CD4-positive, alpha-beta T cell treated with Interleukin-1 beta for 1 hour (primary cell): ENCODE results near the gene INPP5F.
"Not testable (repeated sequence)": the region's sequence is repeated elsewhere in the genome, so short reads cannot be mapped to it uniquely, and the experiment has no call there.

ENCODE experiments used
- DNase-seq, 2 donors: peaks; one replicate each; pipeline ENCODE4 v3.0.0-alpha.2; 2020 to 2022

INPP5F gene

DNA sequence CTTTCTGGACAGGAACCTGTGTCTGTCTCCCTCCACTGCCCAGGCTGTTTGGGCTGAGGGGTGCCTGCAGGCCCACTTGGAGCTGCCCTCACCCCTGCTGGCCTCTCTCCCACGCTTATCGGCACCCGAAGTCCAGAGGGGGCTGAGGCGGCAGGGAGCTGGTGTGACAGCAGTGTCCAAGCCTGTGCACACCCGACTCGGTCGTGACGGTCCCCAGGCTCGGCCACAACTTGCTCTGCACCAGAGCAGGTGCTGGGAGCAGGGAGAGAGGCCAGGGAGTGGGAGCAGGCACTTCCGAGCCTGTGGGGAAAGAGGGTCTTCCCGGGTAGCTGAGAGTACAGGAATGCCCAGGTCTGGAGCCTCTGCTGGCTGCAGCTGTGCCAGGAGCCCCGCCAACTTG is 23.0 kb downstream of the INPP5F start:
- DNase-seq, result no peak

DNA sequence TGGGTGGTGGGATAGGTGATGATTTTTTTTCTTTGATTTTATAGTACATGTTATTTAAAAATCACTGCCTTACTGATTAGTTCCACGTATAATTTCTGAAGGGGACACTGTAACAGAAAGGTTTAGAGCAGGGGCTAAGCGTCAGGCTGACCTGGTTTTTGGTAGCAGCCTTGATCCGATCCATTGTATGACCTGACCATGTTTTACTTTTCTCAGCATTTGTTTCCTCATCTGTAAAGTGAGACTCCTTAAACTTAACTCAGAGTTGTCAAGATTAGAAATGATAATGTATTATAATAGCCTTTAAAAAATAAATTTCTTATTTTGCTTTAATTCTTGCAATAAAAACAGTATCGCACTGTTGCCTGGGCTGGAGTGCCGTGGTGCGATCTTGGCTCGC is 23.6 kb downstream of the INPP5F start:
- no peak for DNase-seq

DNA sequence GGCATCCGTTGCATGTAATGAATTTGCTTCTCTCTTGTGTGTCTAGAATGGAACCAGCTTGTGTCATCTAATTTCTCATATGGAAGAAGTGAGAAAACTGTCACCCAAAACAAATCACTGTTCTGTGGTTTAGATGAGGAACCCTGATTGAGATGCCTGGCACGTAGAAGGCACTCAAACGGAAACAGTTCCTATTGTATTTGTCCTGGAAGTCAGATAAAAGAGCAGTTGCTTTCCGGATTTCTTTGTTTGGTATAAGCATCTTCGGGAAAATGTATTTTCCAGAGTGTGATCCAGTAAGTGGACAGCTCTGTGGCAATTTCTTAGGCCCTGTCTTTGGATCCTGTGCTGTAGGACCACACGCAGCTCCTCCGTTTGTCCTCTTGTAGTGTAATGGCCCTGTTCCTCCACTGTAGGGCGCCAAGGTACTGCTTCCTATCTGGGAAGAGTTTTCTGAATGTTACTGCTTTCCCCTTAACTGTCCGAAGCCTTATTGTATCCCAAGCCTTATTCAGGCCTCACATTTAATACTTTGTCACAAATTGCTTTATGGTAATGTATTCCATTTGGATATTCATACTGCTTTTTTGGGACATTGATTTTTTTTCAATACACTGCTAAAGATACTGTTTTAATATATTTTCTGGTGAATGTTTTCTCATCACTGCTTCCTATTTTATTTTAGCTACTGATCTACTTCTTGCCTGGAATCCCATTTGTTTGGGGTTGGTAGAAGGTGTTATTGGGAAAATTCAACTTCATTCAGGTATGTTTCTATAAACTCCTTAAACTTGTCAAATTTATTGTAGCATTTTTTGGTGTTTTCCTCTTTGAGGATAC is 24.8 kb downstream of the INPP5F start:
- DNase-seq, result peak; percentile 66 to 69

DNA sequence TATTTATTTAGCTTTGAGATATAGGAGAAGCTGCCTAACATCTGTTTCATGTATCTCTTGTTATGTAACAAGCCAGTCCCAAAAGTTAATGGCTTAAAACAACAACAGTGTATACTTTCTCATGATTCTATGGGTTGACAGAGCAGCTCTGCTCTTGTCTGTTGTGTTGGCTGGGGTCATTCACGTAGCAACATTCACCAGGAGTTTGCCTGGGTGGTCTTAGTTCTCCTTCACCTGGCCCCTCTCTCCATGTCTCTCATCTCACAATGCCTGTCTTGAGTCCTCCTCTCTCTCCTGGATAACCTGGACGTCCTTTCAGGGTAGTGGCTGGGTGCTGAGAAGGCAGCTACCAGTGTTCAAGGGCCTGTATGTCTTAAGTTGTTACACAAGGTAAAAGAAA is 27.5 kb downstream of the INPP5F start:
- DNase-seq, result no peak

DNA sequence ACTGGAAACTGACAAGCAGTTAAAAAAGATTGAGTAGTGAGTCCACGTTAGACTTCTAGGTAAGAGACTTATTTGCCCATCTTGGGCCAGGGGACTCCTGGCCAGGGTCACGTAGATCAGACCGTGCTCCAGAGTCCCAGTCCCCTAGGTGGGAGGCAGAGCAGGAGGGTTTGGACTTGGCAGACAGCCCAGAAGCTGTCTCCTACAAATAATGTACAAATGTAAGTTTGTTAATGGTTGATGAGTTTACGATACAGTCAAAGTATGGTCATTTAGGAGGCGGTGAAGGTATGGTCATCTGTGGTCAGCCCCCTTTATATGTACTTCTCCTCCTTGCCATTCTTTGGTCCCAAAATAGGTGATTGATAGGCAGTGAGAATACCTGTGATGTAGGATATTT is 28.2 kb downstream of the INPP5F start:
- DNase-seq, result no peak

DNA sequence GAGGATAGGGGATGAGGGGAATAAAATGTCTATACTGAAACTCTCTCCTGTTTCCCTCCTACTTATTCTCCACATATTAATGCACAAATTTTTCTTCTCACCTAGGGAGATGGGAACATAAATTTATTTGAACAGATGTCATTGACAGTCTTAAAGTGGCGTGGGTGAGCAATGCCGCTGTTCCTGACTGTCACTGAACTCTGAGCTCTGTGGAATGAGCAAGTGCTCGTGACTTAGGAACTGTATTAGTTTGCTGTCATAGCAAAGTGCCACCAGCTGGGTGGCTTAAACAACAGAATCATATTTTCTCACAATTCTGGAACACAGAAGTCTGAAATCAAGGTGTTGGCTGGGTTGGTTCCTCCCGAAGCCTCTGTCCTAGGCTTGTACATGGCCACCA is 29.1 kb downstream of the INPP5F start:
- no peak for DNase-seq

DNA sequence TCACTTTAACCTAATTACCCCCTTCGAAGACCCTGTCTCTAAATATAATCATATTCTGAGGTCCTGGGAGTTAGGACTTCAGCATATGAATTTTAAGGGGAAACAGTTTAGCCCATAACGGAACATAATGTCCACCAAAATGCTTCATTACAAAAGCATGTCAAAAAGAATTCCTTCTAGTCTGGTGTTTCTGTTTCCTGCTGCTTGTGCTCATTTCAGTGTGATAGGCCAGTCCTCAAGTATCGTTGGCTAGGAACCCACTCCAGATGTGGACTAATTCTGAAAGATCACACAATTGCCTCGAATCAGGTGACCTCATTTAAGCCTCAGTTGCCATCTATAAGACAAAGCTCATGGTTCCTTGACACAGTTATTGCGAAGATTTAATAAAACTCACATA is 29.6 kb downstream of the INPP5F start:
- no peak for DNase-seq

DNA sequence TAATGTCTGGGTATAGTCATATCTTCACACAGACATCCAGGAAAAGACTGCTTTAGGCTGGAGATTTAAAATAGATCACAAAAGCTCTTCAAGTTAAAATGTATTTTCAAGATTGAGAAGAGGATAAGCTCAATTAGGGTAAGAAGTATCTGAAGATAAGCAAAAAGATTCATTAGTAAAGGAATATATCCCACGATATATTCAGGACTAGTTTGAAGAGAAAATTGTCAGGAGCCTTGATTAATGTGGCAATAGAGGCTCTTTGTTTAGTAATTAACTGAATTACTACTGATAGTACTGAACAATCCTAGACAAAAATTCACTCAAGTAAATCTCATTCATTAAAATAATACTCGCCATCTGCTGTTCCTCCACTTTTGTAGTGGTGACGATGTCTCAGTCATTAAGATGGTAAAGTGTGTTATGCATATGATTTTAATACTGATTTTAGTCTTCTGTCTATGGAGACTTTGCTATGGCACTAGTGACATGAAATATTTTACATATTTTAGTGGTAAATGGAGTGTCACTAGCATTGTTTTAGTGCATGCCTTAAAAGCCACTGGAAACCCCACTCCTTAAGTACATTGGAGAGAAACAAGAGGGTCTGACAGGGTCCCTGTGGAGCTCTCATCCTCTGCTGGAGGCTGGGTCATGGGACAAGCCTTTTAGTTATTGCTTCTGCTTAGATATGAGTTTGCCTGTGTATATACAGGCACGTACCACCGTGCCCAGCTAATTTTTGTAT is 32.8 kb downstream of the INPP5F start:
- DNase-seq, result no peak

DNA sequence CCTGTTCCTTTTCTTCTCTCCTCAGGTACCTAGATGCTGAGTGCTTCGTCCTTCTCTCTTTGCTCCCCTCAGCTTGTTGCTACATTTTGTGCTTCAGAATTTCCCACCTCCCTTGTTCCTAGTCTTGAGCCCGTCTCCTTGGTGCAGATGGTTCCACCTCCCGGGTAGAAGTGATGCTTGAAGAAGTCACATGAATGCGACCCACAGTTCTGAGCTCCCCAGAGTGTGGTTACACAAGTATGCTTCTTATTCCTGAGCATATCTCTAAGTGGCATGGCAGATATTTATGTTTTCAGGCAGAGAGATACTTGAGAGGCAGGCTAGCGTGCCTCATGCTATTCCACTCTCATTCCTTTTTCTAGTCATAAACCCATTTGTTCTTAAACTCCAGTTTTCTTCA is 34.0 kb downstream of the INPP5F start:
- no peak for DNase-seq

DNA sequence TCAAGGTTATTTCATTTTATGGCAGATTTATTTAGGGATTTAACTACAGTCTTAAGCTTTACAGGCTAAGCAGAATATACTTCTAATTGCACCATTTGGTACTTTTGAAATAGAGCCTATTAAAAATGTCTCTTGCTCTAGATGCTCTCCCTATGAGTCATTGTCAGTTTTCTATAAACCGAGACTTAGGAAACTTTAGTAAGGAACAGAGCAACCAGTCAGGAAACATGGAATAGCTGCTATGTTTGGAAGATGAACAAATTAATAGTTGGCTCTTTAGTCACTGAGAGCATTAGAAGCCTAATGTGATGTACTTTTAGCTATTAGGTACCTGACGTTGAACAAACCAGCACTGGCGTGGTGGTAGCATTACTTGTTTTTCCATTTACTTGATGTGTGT is 35.3 kb downstream of the INPP5F start:
- DNase-seq, result no peak

DNA sequence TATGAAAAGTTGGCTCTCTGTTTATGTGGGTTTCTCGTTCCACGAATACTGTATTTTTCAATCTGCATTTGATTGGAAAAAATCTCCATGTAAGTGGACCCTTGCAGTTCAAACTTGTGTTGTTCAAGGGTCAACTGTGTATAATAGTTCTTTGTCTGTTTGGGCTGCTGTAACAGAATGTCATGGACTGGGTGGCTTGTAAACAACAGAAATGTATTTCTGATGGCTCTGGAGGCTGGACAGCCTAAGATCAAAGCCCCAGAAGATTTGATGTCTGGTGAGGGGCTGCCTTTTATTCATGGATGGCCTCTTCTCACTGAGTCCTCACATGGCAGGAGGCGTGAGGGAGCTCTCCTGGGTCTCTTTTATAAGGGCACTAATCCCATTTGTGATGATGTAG is 36.2 kb downstream of the INPP5F start:
- no peak for DNase-seq

DNA sequence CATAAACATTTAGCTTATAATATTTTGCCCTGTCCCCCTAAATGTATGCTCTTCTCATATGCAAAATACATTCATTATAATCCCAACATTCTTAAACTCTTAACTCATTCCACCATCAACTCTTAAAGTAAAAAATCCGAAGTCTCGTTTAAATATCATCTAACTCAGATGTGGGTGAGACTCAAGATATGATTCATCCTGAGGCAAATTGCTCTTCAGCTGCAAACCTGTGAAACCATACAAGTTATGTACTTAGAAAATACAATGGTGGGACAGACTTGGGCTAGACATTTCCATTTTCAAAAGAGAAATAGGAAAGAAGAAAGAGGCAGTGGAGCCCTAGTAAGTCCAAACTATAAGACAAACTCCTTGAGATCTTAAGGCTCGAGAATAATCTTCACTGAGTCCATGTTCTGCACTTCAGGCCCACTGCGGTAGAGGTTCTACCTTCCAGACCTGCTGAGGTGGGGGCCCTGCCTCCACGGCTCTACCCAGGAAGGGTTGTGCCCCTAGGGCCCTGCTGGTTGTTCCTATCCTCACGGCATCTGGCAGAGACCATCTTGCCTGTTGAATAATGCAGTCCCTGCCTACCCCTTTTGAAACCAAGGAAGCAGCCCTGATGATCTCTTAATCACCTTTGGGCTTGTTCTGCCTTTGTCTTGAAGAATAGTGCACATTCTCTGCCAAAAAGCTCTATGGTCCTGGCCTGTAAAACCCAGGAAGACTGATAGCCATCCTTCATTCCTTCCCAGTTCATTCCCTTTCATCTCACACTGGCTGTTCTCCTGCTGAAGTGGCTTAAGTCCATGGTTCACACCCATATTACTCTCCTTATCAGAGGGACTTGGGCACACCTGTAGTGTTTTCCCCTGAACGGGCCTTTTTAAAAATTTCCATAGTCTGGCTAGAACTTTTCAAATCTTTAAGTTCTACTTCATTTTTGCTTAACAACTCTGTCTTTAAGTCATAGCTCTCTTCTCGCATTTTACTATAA is 37.3 kb downstream of the INPP5F start:
- no peak for DNase-seq

DNA sequence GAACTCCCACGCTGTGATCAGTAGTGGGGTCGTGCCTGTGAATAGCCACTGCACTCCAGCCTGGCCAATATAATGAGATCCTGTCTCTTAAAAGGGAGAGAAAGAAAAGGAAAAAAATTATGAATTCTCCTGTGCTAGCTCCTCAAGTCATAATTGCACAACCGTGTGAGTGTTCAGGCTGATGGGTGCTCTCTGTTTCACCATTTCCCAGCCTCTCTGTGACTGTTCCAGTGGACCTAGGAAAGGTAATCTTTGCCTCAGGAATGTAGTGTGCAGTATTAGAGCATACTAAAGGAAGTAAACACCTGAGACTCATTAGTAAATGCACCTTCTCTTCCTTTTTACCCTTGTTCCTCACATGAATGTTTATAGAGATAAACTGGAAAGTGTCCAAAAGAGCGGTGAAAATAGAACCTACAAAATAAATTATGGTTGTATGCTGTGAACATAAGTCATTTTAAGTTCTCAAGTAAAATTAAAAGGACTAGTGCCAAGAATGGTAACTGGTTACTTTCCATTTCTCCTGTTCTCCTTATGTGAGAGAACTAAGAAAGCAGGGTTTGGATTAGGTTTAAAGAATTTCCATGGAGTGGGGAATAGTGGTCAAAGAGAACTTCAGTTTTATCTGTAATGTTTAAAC is 42.7 kb downstream of the INPP5F start:
- DNase-seq, result no peak

DNA sequence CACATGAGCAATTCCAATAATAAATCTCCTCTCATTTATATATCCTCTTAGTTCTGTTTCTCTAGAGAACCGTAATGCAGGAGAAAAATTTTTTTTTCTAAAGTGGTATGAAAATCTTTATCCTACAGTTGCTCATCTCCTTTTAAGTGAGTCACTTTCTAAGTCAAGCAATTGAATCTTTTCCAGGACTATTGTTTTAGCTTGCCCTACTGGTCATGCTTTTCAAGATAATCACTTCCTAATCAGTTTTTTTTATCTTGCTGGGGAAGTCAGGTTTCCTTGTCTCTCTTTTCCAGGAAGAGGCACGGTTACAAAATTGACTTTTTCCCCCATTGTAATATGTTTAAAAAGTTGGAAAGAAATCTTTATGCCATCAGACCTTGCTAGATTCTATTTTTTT is 44.0 kb downstream of the INPP5F start:
- no peak for DNase-seq

DNA sequence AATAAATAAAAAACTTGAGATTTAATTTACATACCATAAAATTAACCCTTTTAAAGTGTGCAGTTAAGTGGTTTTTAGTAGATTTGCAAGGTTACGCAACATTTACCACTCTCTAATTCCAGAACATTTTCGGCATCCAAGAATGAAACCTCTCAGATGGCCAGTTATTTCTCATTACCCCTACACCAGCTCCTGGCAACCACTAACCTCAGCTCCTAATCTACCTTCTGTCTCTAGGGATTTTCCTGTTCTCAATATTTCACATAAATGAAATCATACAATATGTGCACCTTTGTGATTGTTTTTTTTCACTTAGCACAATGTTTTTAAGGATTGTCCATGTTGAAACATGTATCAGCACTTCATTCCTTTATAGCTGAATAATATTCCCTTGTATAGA is 45.1 kb downstream of the INPP5F start:
- no peak for DNase-seq

DNA sequence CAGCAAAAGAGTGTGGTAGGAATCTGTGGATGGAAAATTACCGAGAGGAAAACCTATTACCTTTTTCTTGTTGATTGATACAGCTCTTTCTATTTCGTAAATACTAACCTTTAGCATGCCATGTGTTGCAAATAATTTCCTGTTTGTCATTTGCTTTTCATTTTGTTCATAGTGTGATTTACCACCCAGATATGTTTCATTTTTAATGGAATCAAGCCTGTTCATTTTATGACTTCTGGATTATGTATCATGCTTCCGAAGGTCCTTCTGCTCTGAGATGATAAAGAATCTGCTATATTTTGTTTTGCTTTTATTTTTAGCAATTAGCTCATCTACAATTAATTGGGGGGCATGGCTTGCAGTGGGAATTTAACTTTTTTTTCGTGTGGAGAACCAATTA is 46.5 kb downstream of the INPP5F start:
- no peak for DNase-seq

DNA sequence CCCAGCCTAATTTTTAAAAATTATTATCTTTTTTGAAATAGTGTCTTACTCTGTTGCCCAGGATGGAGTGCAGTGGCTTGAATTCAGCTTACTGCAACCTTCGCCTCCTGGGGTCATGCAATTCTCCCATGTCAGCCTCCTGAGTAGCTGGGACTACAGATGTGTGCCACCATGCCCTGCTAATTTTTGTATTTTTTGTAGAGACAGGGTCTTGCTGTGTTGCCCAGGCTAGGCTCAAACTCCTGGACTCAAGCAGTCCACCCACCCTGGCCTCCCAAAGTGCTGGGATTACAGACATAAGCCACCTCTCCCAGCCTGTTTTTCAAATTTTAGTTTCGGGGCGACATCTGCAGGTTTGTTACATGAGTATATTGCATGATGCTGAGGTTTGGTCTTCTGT is 47.2 kb downstream of the INPP5F start:
- DNase-seq, result not testable (repeated sequence)

DNA sequence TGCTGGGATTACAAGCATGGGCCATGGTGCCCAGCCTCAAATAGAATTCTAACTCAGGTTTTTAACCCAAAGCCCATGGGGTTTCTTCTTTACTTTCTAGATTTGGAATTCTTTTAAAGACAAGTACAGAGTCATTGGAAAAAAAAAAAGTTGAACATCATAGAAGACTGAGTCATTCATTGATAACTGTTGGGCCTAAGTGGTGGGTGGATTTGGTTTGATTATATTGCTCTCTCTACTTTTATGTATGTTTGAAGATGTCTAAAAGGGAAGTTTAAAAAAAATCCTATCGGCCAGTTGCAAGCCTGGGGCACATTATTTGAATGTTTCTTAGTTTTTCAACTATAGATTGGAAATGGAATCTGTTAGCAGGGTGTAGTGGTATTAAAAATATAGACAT is 49.7 kb downstream of the INPP5F start:
- no peak for DNase-seq

DNA sequence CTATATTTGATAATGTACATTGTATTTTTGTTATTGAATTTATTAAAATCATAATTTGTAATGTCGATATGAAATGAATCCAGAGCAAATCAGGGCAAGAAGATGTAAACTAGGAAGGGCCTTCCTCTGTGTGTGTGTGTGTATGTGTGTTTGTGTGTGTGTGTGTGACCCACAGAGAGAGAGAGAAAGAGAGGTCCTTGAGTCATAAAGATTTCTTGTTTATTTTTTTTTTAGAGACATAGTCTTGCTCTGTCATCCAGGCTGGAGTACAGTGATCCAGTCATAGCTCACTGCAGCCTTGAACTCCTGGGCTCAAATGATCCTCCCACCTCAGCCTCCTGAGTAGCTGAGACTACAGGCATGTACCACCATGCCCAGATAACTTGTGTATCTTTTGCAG is 50.7 kb downstream of the INPP5F start:
- no peak for DNase-seq

DNA sequence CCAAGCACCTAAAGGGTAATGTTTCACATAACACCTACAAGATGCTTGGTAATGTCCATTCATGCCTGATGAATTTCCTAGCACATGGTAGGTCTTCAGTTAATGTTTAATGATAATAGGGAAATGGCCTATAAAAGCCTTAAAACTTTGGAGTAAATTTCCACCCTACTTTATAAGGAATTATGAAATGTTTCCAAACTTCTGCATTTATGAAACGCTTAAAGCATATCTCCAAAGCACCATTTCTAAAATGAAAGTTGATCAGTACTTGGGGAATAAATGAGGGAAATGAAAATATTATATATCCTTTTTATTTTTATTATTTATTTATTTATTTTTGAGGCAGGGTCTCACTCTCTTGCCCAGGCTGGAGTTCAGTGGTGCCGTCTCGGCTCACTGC is 51.8 kb downstream of the INPP5F start:
- no peak for DNase-seq

DNA sequence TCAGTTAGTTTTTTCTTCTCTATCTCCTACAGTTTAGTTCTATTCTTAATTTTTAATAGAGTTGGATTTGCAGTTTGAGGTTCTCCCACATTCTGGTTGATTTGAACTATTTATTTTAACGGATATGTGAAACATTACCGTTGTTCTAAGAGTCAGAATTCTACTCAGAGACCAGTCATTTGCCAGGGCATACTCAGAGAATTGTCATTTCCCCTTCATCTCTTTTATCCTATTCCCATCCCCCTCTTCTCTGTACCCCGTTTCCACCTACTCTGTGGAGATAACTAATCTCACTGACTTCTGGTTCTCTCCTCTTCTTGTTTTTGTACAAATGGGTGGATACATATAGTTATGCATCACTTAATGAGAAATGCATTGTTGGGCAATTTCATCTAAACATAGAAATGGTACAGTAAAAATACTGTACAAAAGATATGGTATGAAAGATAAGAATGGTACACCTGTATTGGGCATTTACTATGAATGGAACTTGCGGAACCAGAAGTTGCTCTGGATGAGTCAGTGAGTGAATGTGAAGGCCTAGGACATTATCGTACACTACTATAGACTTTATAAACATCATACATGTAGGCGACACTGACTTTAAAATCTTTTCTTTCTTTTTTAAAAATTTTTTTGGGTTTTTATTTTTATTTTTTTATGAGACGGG is 53.1 kb downstream of the INPP5F start:
- no peak for DNase-seq

DNA sequence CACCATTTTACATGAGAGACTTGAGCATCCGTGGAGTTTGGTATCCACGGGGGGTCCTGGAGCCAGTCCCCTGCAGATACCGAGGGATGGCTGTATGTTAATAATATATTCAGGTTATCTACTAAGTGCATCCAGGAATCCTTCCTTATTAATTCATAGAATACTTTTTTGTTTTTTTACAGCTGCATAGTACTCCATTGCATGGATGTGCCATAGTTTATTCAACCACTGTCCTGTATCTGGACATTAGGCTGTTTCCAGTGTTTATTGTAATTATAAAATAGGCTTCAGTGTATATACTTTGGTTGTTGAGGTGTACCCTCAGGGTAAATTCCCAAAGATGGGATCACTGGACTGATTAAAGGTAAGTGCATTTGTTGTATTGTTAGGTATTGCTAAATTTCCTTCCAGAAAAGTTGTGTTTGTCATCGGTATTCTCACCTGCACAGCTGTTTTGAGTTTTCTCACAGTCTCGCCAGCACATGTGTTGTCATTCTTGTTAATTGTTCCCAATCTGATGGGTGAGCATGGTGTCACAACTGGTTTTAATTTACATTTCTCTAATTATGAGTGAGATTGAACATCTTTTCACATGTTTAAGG is 55.1 kb downstream of the INPP5F start:
- DNase-seq, result no peak
